ENCODE results near the gene GALNT10.

- no peak for TF ChIP-seq ZNF274 (IDR thresholded peaks at IDR 0.05; ENCODE audit: low read depth, low read length)
- no peak for TF ChIP-seq SUZ12 (IDR thresholded peaks at IDR 0.05; ENCODE audit: extremely low read depth, insufficient read depth, insufficient read length)
Observed at GRCh38 chr5:154367101-154367500, 176.6 kb downstream of the GALNT10 start.

Data from NT2/D1 (cell line).